Activated CD8-positive, alpha-beta T cell treated with anti-CD3 and anti-CD28 coated beads, Interleukin-2, amount 10 ng/mL, durations not matched to agents 7 days and 5 days (primary cell): ENCODE measurements around the gene VSTM2B. TPM values are rescaled to one million over a fixed set of nuclear protein-coding genes. Genes with fewer than 3 reads are reported as not detected.

Experiments used
- ATAC-seq: fragments of 150-1000 bp; cut with Tn5 transposase; one replicate; pipeline ENCODE4 v1.10.0; 2021; ENCODE audit warnings: moderate library complexity
- CTCF ChIA-PET: fragments of 350-600 bp; sonication (Branson Sonifier 250); formaldehyde crosslinking; loops from one replicate; lab custom pipeline; 2021; ENCODE audit warnings: antibody characterized with exemption; lab: Charles Lee
- POLR2A ChIA-PET: fragments of 350-600 bp; sonication (Branson Sonifier 250); formaldehyde crosslinking; loops from one replicate; lab custom pipeline; 2021; ENCODE audit warnings: antibody characterized with exemption; lab: Charles Lee
- DNase-seq: peaks from one replicate; pipeline ENCODE4 v3.0.0-alpha.2; 2020
- H3K27ac Mint-ChIP-seq: one replicate; pipeline ENCODE4 v1.8.0; 2021; ENCODE audit warnings: mild to moderate bottlenecking, mixed read lengths
- H3K27me3 Mint-ChIP-seq: one replicate; pipeline ENCODE4 v1.8.0; 2021; ENCODE audit warnings: low read depth, mixed read lengths
- H3K36me3 Mint-ChIP-seq: one replicate; pipeline ENCODE4 v1.8.0; 2021; ENCODE audit warnings: low read depth, mixed read lengths
- H3K4me1 Mint-ChIP-seq: one replicate; pipeline ENCODE4 v1.8.0; 2021; ENCODE audit warnings: low read depth, mixed read lengths
- H3K4me3 Mint-ChIP-seq: one replicate; pipeline ENCODE4 v1.8.0; 2021; ENCODE audit warnings: mild to moderate bottlenecking, mixed read lengths
- H3K9me3 Mint-ChIP-seq: one replicate; pipeline ENCODE4 v1.8.0; 2022; ENCODE audit warnings: mixed read lengths; ENCODE audit not compliant: insufficient read depth
- total RNA-seq, 2 experiments: library from RNA; stranded (reverse); gene quantifications; one replicate each; pipeline ENCODE4 v1.2.3, GENCODE V29; 2021

VSTM2B gene
- total RNA-seq, 2 experiments from 2014 or later = not detected

DNA sequence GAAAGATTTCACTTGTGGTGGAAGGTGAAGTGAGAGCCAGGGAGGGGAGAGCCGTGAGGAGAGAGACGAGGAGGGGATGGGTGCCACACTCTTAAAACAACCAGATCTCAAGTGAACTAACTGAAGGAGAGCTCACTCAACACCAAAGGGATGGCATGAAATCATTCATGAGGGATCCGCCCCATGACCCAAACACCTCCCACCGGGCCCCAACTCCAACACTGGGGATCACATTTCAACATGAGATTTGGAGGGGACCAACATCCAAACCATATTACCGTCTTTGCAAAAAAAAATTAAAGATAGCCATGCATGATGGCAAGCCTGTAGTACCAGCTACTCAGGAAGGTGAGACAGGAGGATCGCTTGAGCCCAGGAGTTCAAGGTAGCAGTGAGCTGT lies 45.4 kb downstream of the VSTM2B start:
- Mint-ChIP-seq H3K27ac (no peak overlapping the region), H3K9me3 (no peaks in the 10 kb centered on the region), H3K36me3 (no peaks in the 10 kb centered on the region), H3K4me1 (no peaks in the 10 kb centered on the region), H3K27me3 (peaks cover 24% of the 10 kb centered on the region), H3K4me3 (no peak overlapping the region)
- POLR2A ChIA-PET = no interaction called here
- CTCF ChIA-PET = no interaction called here
- ATAC-seq (no peak), DNase-seq (no peak)

DNA sequence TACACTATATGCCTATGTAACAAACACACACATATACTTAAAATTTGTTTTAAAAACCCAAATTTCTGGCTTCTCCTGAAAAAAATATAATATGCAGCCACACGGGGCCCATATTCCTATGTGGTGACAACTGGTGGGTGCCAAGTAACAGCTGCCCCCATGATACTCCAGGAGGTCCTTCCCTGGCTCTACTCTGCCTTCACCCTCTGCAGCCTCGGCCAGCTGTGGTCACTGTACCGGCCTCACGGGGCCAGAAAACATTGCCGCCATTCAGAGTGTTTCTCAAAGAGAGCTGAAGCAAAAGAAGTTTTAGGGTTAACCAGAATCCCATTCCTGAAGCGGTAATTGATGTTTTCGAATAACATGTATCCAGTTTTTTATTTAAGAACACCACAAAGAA lies 47.7 kb downstream of the VSTM2B start:
- no peak overlapping the region for H3K4me3 Mint-ChIP-seq
- H3K36me3 Mint-ChIP-seq = no peaks in the 10 kb centered on the region
- ChIA-PET CTCF (no interaction called here), POLR2A (no interaction called here)
- no peak overlapping the region for H3K27ac Mint-ChIP-seq
- peaks cover 34% of the 10 kb centered on the region for H3K27me3 Mint-ChIP-seq
- H3K4me1 Mint-ChIP-seq = no peaks in the 10 kb centered on the region
- ATAC-seq = no peak
- DNase-seq = no peak
- H3K9me3 Mint-ChIP-seq = no peaks in the 10 kb centered on the region

DNA sequence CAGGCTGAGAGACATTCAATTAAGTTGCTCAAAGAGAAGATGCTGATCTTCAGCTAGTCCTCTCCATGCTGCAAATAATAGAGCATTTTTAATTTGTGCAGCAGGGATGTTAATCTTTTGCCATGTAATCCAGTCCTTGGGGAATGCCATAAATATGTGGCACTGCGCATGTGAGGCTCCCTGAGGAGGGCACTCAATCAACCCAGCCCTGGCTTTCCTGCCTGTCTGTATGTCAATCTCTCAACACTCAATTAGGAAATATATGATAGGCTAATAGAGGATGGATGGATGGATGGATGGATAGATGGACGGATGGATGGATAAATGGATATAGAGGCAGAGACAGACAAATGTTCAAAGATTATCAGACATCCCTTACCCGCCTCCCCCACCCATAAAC lies 48.7 kb downstream of the VSTM2B start:
- CTCF ChIA-PET = no interaction called here
- ATAC-seq (no peak), DNase-seq (no peak)
- POLR2A ChIA-PET = no interaction called here
- peaks cover 36% of the 10 kb centered on the region for H3K27me3 Mint-ChIP-seq
- H3K27ac Mint-ChIP-seq = no peak overlapping the region
- no peaks in the 10 kb centered on the region for H3K36me3 Mint-ChIP-seq
- H3K4me1 Mint-ChIP-seq = no peaks in the 10 kb centered on the region
- no peaks in the 10 kb centered on the region for H3K9me3 Mint-ChIP-seq
- no peak overlapping the region for H3K4me3 Mint-ChIP-seq

DNA sequence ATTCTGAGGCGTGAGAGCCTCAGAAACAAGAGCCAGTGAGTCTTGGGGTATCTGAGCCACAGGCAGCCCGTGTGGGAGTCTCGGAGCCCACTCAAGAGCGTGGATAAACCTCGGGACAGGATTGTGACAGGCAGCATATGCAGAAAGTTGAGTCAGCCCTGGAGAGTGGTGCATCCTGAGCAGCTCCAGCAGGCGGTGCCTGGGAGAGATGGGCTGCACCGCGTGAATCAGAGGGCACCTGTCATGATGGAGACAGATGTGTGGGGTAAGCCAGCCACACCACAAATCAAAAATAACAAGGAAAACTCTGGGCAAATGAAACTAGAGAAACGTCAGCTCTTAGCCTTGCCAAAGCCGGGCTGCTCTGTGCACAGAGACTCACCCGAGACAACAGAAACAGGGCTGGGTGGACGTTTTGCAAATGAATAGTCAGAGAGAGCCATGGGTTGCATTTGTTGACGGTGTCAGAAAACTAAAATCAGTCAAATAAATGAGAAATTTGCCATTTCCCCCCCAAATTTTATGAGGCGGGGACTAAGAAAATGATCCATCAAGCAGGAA lies 50.3 kb downstream of the VSTM2B start:
- Mint-ChIP-seq H3K27me3 (peaks cover 39% of the 10 kb centered on the region), H3K36me3 (no peaks in the 10 kb centered on the region), H3K4me1 (no peaks in the 10 kb centered on the region), H3K9me3 (no peaks in the 10 kb centered on the region), H3K27ac (no peak overlapping the region), H3K4me3 (no peak overlapping the region)
- DNase-seq (no peak), ATAC-seq (no peak)
- ChIA-PET CTCF (interaction anchor here (1.0 kb wide), 1 partner anchor 21 kb away, joined by 3 read pairs; no protein-coding TSS in a partner anchor), POLR2A (interaction anchor here (1.2 kb wide), 1 partner anchor 8 kb away, joined by 3 read pairs; no protein-coding TSS in a partner anchor)

DNA sequence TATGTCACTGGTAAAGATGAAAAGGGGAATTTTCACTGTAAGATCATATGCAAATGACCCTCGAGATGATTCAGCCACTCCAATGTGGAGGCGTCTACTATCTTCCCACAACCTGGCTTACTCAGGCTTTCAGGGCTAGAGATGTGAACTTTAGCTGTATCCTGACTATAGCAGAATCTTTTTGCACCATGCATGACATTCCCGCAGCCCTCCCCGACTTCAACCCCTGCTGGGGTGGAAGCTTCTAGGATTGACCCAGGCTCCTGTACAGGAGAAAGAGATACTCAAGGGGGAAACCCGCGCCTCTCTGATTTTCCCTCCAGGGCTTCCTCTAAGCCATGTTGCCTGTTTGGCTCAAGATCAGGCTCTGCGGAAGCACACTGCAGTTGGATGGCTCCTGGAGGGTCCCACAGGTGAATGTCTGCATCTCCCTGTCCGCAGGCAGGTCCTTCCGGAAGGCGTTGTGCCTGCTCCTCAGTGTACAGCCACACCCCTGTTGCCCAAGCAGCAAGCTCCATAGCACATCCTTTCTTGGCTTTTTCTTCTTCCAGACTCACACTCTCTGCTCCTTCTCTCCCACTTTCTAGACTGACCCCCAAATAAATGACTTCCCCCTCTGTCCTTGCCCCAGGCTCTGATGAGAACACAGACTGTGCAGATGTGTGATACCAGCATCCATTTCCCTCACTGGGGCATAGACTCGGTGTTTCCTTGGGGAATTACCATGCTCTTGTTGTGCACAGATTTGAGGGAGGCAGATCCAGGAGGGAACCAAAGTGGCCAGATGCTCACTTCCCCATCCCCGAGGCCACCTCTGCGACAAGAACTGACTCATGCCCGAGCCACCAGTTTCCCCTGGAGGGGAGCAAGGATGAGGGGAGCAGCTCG lies 51.2 kb downstream of the VSTM2B start:
- H3K27me3 Mint-ChIP-seq = peaks cover 37% of the 10 kb centered on the region
- no peak for DNase-seq
- H3K9me3 Mint-ChIP-seq = no peaks in the 10 kb centered on the region
- H3K4me3 Mint-ChIP-seq = no peak overlapping the region
- ChIA-PET CTCF (interaction anchor here (1.0 kb wide), 1 partner anchor 21 kb away, joined by 3 read pairs; no protein-coding TSS in a partner anchor), POLR2A (no interaction called here)
- H3K27ac Mint-ChIP-seq = no peak overlapping the region
- H3K36me3 Mint-ChIP-seq = no peaks in the 10 kb centered on the region
- no peak for ATAC-seq
- H3K4me1 Mint-ChIP-seq = no peaks in the 10 kb centered on the region

DNA sequence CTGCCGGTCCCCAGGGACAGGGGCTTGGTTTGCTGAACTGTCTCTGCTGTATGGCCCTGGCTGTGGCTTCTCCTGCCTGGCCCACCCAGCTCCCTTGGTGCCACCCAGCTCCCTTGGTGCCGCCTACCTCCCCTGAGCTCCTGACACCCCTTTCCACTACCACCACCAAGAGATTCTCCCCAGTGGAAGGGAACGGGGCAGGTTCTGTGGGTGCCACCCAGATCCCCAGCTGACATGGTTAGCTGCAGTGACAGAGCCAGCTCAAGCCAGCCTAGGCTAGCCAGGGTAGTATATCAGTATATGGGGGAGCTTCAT lies 51.8 kb downstream of the VSTM2B start:
- H3K4me3 Mint-ChIP-seq = no peak overlapping the region
- H3K27me3 Mint-ChIP-seq = peaks cover 35% of the 10 kb centered on the region
- H3K4me1 Mint-ChIP-seq = no peaks in the 10 kb centered on the region
- no peaks in the 10 kb centered on the region for H3K36me3 Mint-ChIP-seq
- no peak overlapping the region for H3K27ac Mint-ChIP-seq
- CTCF ChIA-PET = no interaction called here
- POLR2A ChIA-PET = no interaction called here
- DNase-seq (no peak), ATAC-seq (no peak)
- no peaks in the 10 kb centered on the region for H3K9me3 Mint-ChIP-seq

DNA sequence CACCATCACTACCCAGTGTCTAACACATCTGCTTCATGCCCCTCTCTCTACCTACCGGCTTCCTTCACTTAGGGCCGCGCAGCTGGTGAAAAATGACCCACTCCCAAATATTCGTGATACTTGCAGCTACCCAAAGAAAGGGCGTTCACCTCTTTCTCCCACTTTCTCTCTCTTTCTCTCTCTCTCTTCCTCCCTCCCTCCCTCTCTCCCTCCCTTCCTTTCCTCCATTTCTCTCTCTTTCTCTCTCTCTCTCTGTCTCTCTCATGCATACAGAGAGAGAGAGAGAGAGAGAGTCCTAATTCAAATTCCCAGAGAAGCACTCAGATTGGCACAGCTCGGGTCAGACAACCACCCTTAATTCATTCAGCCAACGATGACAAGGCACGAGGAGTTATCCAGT lies 52.6 kb downstream of the VSTM2B start:
- Mint-ChIP-seq H3K27ac (no peak overlapping the region), H3K4me3 (no peak overlapping the region), H3K4me1 (no peaks in the 10 kb centered on the region), H3K9me3 (no peaks in the 10 kb centered on the region), H3K27me3 (peaks cover 32% of the 10 kb centered on the region), H3K36me3 (no peaks in the 10 kb centered on the region)
- ATAC-seq = no peak
- POLR2A ChIA-PET = no interaction called here
- DNase-seq = no peak
- CTCF ChIA-PET = no interaction called here

DNA sequence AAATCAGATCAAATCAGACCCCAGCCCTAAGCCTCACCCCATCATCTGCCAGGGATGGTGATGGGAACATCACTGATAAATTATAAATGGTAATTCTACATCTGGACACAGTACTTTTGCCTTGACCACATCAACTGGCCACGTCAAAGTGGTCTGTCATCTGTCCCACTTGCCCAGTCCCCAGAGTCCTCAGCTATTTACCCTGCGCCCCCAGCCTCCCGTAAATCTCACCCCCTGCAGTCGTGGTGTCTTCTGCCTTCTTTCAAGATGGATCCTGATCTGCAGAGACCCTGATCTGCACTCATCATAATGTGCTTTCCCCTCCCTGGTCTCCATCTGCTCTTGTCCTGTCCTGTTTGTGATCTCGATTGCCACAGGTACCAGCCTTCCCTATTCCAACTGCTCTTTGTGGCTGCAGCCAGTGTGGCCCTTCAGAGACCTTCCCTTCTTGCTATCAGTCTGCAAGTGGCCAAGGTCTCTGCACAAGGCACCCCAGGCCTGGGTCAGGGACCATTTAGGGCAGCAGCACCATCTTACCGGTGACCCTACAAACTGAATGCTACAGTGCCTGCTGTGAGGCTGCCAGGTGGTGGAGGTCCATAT lies 53.6 kb downstream of the VSTM2B start:
- POLR2A ChIA-PET = no interaction called here
- Mint-ChIP-seq H3K36me3 (no peaks in the 10 kb centered on the region), H3K9me3 (no peaks in the 10 kb centered on the region), H3K27ac (no peak overlapping the region), H3K27me3 (peaks cover 30% of the 10 kb centered on the region), H3K4me3 (no peak overlapping the region), H3K4me1 (no peaks in the 10 kb centered on the region)
- CTCF ChIA-PET = no interaction called here
- ATAC-seq = no peak
- DNase-seq = no peak

DNA sequence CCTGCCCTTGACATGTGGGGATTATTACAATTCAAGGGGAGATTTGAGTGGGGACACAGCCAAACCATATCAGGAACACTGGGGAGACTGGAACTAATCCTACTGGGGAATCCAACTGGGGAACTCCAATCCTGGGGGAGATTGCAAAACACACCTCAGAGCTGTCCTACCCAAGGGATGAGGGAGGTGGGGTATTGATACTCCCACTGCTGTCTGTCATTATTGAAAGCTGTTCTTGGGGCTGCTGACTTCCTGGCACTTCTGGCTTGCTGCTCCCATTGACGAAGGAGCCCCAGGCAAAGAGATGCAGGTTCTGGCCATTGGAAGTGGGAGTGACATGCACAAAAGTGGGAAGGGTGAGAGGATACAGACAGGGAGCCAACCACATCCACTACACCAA lies 55.6 kb downstream of the VSTM2B start:
- peaks cover 30% of the 10 kb centered on the region for H3K27me3 Mint-ChIP-seq
- no peaks in the 10 kb centered on the region for H3K9me3 Mint-ChIP-seq
- ChIA-PET CTCF (no interaction called here), POLR2A (no interaction called here)
- no peak for ATAC-seq
- no peak overlapping the region for H3K4me3 Mint-ChIP-seq
- H3K27ac Mint-ChIP-seq = no peak overlapping the region
- DNase-seq = no peak
- no peaks in the 10 kb centered on the region for H3K4me1 Mint-ChIP-seq
- no peaks in the 10 kb centered on the region for H3K36me3 Mint-ChIP-seq

DNA sequence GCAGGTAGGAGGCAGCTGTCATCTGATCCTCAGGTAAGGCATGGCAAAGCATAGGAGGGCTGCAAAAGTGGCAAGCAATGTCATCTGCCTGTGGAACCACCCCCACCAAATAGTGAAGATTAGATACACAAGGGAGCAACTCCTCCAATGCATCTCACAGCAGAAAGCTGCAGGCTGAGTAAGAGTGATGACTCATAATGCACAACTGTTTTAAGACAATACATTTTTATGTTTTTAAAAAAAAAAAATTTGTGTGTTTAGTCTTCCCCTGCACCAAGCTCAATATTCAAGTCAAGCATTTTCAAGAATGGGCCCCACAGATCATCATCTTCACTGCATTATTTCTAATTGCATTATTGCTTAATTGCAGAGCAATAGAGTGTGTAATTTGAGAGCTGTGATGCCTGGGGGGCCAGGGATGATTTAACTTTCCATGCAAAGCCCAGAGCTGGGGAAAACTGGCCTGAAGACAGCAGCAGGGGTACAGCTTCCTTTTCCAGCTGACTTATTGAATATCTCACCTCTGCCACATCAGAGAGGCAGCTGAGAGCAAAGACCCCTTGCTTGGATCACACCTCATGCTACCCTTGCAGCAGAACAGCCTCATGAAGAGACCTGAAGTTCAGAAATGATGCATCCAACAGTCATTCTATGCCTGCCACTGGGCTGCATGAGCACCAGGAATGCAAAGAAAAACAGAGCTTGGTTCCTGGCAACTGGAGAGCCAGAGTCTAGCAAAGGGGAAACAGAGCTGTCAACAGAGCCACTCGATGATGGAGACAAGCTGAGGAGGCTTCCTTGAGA lies 57.6 kb downstream of the VSTM2B start:
- Mint-ChIP-seq H3K4me1 (peaks cover 18% of the 10 kb centered on the region), H3K9me3 (no peaks in the 10 kb centered on the region), H3K36me3 (no peaks in the 10 kb centered on the region), H3K4me3 (no peak overlapping the region), H3K27ac (no peak overlapping the region), H3K27me3 (peaks cover 27% of the 10 kb centered on the region)
- DNase-seq (no peak), ATAC-seq (no peak)
- ChIA-PET POLR2A (interaction anchor here (0.7 to 1.4 kb wide), 3 partner anchors 8 to 358 kb away, joined by 3 to 12 read pairs (median 3); partner anchors contain the start of genes POP4 and URI1), CTCF (no interaction called here)

DNA sequence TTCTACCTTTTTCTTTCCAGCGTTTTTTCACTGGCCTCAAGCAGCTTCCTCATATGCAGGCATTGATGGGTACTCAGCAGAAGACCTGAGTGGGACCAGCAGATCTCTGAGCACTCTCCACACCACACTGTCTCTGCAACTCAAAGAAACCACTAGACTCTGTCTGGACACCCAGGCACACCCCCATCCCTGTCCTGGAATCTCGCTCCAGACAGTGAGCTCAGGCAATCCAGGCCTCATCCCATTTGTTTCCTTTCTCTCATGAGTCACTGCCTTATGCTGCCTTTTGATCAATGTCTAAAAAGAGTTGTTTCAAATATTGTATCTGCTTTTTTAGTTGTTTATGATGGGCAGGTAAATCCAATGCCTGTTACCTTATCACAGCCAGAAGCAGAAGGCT lies 60.6 kb downstream of the VSTM2B start:
- no peak overlapping the region for H3K27ac Mint-ChIP-seq
- POLR2A ChIA-PET = interaction anchor here (3.1 kb wide), 1 partner anchor 20 kb away, joined by 26 read pairs; the partner anchor contains the start of gene POP4
- ATAC-seq (no peak), DNase-seq (no peak)
- peaks cover 19% of the 10 kb centered on the region for H3K4me1 Mint-ChIP-seq
- peaks cover 5% of the 10 kb centered on the region for H3K36me3 Mint-ChIP-seq
- peaks cover 5% of the 10 kb centered on the region for H3K9me3 Mint-ChIP-seq
- peaks cover 26% of the 10 kb centered on the region for H3K27me3 Mint-ChIP-seq
- CTCF ChIA-PET = interaction anchor here (1.4 kb wide), 2 partner anchors 58 to 130 kb away, joined by 4 to 8 read pairs; no protein-coding TSS in a partner anchor
- H3K4me3 Mint-ChIP-seq = no peak overlapping the region
